ENCODE results near the gene CA5A. TPM values are rescaled to one million over a fixed set of nuclear protein-coding genes. Genes with fewer than 3 reads are reported as not detected.
"Not testable (repeated sequence)": the region's sequence is repeated elsewhere in the genome, so short reads cannot be mapped to it uniquely, and the experiment has no call there.

Gene CA5A
- total and polyA plus RNA-seq, 2 of the 13 experiments (the other 11 are each of a cell fraction or from before 2014, with no cell fraction given): 66.8 to 106 TPM

DNA sequence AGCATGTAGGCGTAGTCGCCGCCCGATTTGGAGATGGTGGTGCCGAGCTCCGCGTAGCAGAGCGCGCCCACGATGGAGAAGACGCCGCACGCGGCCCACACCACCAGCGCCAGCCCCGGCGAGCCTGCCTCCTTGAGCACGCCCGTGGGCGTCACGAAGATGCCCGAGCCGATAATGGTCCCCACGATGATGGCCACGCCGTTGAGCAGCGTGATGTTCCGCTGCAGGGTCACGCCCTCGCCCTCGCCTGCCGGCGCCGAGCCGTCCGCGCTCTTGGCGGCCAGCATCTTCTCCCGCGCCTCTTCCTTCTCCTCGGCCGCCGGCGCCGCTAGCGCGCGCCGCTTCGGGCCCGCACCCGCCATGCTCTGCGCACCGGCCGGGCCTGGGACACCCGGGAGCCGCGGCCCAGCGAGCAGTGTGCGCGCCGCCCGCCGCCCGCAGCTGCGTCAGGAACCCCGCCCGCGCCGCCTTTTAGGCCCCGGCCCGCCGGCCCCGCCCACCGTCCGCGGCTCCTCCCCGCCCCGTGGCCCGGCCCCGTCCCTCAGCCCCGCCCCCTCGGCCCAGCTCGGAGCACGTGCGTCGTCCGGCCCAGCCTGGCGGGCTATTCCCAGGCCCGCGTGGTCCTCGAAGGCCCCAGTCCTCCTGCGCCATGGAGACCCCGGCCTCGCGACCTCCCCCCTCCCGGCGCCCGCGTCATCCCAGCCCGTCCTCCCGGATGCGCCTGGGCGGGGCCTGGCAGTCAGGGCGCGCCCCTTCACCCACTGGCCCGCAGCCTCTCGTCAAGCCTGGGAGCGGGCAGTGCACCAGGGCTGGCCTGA lies 67.1 kb downstream of the CA5A start, which contains the start of gene SLC7A5 (continued):
- TF ChIP-seq, protein P1, sequence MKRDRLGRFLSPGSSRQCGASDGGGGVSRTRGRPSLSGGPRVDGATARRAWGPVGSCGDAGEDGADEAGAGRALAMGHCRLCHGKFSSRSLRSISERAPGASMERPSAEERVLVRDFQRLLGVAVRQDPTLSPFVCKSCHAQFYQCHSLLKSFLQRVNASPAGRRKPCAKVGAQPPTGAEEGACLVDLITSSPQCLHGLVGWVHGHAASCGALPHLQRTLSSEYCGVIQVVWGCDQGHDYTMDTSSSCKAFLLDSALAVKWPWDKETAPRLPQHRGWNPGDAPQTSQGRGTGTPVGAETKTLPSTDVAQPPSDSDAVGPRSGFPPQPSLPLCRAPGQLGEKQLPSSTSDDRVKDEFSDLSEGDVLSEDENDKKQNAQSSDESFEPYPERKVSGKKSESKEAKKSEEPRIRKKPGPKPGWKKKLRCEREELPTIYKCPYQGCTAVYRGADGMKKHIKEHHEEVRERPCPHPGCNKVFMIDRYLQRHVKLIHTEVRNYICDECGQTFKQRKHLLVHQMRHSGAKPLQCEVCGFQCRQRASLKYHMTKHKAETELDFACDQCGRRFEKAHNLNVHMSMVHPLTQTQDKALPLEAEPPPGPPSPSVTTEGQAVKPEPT (CRISPR knock-in tag; IDR thresholded peaks at IDR 0.05; ENCODE audit: low read depth): 0 out of 2 replicates have a peak, but pooled peaks have one; percentile 56
- TF ChIP-seq ZNF644 (CRISPR knock-in tag; IDR thresholded peaks at IDR 0.05; ENCODE audit: low read depth): 0 out of 2 replicates have a peak, but pooled peaks have one; percentile 8
- not testable (repeated sequence) for TF ChIP-seq SP1 (IDR thresholded peaks at IDR 0.05)
- TF ChIP-seq SP1 (CRISPR knock-in tag; IDR thresholded peaks at IDR 0.05): peak; percentile 78
- peak; percentile 77; the same call in 1 of the 2 replicates for TF ChIP-seq AKAP8 (CRISPR knock-in tag; IDR thresholded peaks at IDR 0.05)
- peak; percentile 83; the same call in 1 of the 2 replicates for TF ChIP-seq ZNF558 (CRISPR knock-in tag; IDR thresholded peaks at IDR 0.05; ENCODE audit: borderline replicate concordance)
- peak; percentile 82 for TF ChIP-seq BHLHE40 (IDR thresholded peaks at IDR 0.05; ENCODE audit: low read length)
- TF ChIP-seq ZNF747 (CRISPR knock-in tag; IDR thresholded peaks at IDR 0.05; ENCODE audit: borderline replicate concordance): peak; percentile 90
- TF ChIP-seq, protein P2, sequence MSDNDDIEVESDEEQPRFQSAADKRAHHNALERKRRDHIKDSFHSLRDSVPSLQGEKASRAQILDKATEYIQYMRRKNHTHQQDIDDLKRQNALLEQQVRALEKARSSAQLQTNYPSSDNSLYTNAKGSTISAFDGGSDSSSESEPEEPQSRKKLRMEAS (IDR thresholded peaks at IDR 0.05): peak; percentile 99
- TF ChIP-seq ZNF709 (CRISPR knock-in tag; IDR thresholded peaks at IDR 0.05): peak; percentile 85
- TF ChIP-seq NCOA1 (CRISPR knock-in tag; IDR thresholded peaks at IDR 0.05): 0 out of 2 replicates have a peak, but pooled peaks have one; percentile 67
- TF ChIP-seq, protein P3, sequence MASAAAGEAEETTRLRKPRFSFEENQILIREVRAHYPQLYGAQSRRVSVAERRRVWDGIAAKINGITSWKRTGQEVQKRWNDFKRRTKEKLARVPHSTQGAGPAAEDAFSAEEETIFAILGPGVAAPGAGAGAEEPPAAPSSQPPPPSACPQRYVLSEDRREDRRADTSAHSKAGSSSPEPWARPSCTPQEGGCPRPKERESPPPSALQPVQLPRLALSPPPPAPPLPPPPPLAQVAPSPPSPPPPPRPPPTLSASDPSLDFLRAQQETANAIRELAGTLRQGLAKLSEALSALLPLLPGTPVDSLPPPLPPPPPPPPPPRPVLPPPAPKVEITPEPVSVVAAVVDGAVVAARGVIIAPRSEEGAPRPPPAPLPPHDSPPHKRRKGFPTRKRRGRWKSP (CRISPR knock-in tag; IDR thresholded peaks at IDR 0.05): peak; percentile 78; the same call in 1 of the 2 replicates
- TF ChIP-seq, protein P4, sequence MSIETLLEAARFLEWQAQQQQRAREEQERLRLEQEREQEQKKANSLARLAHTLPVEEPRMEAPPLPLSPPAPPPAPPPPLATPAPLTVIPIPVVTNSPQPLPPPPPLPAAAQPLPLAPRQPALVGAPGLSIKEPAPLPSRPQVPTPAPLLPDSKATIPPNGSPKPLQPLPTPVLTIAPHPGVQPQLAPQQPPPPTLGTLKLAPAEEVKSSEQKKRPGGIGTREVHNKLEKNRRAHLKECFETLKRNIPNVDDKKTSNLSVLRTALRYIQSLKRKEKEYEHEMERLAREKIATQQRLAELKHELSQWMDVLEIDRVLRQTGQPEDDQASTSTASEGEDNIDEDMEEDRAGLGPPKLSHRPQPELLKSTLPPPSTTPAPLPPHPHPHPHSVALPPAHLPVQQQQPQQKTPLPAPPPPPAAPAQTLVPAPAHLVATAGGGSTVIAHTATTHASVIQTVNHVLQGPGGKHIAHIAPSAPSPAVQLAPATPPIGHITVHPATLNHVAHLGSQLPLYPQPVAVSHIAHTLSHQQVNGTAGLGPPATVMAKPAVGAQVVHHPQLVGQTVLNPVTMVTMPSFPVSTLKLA (IDR thresholded peaks at IDR 0.05): peak; percentile 23; the same call in 1 of the 2 replicates
- peak; percentile 69; the same call in 1 of the 2 replicates for TF ChIP-seq ELF4 (CRISPR knock-in tag; IDR thresholded peaks at IDR 0.05; ENCODE audit: borderline replicate concordance)
- peak; percentile 31; the same call in 1 of the 2 replicates for TF ChIP-seq BCL6 (CRISPR knock-in tag; IDR thresholded peaks at IDR 0.05)
- peak; percentile 88 for TF ChIP-seq IKZF4 (CRISPR knock-in tag; IDR thresholded peaks at IDR 0.05; ENCODE audit: borderline replicate concordance, low read depth, not compliant biosample characterization)
- TF ChIP-seq ZNF891 (CRISPR knock-in tag; IDR thresholded peaks at IDR 0.05): peak; percentile 79; the same call in 1 of the 2 replicates
- TF ChIP-seq, protein P5, sequence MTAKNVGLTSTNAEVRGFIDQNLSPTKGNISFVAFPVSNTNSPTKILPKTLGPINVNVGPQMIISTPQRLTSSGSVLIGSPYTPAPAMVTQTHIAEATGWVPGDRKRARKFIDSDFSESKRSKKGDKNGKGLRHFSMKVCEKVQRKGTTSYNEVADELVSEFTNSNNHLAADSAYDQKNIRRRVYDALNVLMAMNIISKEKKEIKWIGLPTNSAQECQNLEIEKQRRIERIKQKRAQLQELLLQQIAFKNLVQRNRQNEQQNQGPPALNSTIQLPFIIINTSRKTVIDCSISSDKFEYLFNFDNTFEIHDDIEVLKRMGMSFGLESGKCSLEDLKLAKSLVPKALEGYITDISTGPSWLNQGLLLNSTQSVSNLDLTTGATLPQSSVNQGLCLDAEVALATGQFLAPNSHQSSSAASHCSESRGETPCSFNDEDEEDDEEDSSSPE (CRISPR knock-in tag; IDR thresholded peaks at IDR 0.05): peak; percentile 96
- TF ChIP-seq ZNF343 (CRISPR knock-in tag; IDR thresholded peaks at IDR 0.05): peak; percentile 87
- TF ChIP-seq, protein P6, sequence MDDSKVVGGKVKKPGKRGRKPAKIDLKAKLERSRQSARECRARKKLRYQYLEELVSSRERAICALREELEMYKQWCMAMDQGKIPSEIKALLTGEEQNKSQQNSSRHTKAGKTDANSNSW (CRISPR knock-in tag; IDR thresholded peaks at IDR 0.05; ENCODE audit: borderline replicate concordance): peak; percentile 88; the same call in 1 of the 2 replicates
- peak; percentile 92 for TF ChIP-seq ATF7-NPFF (CRISPR knock-in tag; IDR thresholded peaks at IDR 0.05; ENCODE audit: low read depth)
